Fibroblast of skin of left biceps (primary cell): ENCODE measurements around the gene BCL2L2.

Source experiments
- DNase-seq, 2 experiments: peaks; one replicate each; pipeline ENCODE4 v3.0.0-alpha.2; 2013; ENCODE audit warnings: low read depth in 2 of 2

The BCL2L2 gene

GRCh38 chr14:23299986-23300686 is 6.5 kb upstream of the BCL2L2 start:
- no peak for DNase-seq

DNA sequence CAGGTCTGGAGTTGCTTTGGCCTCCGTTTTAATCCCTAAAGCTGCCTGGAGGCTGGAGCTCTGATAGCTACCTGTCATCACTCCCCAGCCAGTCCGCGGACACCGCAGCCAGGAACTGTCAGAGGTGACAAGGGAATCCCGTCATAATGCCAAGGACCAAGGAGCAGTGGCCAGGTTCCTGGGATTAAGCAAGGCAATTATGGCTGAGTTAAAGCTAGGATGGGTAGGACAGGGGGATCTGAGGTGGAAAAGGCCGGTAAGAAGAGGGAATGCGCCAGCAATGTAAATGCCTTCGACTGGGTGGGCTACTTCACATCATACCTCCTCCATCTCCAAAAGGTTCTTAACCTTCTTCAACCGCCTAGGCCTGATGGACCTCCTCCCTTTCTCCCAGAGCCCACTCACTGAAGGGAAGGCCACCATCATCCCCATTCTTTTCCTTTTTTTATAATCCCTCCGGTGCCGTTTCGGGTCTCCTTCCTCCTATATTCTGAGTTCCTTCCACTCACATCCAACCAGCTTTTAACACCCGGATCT is 5.9 kb upstream of the BCL2L2 start:
- DNase-seq = no peak

DNA sequence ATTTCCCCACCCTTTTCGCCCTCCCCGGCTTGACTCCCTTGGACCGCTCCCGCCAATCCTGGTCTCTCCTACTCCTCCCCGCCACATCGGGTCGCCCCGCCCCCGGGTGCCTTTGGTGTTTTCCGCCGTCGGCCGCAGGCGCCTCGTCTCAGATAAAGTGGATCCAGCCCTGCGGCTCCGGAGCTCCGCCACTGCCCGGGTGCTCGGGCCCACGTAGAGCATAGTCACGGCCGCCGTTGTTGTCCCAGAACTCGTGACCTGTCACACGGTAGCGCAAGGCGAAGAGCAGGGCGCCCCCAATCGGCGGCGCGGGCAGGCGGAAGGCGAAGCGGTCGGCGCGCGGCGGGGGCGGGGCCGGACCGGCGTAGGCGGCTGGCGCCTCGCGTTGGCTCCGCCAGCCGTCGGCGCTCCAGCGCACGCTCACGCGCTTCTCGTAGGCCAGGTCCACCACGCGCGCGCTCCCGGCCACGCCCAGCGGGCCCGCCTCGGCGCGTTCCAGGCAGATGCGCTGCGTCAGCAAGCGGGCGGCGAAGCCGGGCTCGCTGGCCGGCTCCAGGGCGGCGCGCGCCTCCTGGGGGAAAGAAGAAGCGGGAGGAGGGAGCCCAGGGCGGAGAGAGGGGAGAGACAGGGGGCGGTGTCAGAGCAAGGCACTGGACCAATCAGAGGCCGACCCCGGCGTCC is 5.2 kb upstream of the BCL2L2 start:
- DNase-seq = peak; percentile 97 to 98

DNA sequence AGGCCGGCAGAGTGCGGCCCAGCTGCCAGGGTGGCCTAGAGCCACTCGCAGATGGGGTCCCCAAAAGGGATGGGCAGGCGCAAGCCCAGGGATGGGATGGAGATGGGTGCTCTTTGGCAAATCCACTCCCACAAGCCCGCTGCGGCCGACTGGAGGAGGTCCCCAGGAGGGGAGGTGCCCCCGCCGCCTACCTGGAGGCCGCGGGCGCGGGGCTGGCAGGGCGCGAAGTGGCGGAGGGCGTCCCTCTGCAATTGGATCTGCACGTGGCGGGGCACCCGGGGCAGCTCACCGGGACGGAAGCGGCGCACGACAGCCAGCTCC is 4.7 kb upstream of the BCL2L2 start:
- DNase-seq = no peak

GRCh38 chr14:23302290-23303225 is 4.1 kb upstream of the BCL2L2 start, which contains the start of gene PPP1R3E:
Gene PPP1R3E (minus strand): TSS chr14:23302859. CDS start chr14:23302576, 283 bp downstream.
- DNase-seq = no peak

DNA sequence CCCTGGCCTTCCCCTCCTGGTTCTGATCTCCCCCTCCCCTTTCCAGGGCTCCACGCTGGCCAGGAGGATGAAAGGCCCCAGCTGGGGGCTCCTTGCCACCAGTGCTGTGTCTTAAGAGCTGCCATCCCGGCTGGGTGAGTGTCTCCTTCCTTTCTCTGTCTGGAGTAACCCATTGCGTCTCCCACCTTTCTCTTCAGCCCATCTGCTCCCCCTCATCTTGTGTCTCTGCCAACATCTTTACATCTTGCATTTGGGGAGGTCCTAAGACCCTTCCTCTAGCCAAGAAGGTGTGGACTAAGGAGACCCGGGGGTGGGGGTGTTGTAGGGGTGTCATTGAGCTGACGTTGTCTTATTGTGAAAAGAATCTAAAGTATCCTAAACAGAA is 505 bp downstream of the BCL2L2 start:
- no peak for DNase-seq

GRCh38 chr14:23307687-23308644 is 1.3 kb downstream of the BCL2L2 start:
- no peak for DNase-seq

GRCh38 chr14:23308721-23309445 is 2.2 kb downstream of the BCL2L2 start:
- DNase-seq = no peak

DNA sequence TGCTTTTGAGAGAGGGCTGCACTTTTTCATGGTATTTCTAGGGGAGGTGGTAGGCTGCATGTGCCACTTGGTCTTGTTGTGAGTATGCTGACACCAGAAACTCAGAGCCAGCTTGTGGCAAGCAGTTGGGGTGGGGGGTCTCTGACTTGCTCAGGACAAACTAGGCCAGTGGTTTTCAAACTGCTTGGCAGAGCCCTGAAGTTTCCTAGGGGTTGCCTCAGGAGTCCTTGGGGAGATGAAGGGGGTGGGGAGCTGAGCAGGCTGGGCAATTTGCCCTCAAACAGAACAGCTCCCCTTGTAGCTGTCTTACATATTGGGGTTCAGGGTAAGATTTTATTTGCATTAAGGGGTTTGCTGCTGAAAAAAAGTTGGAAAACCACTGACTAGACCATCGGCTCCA is 3.9 kb downstream of the BCL2L2 start:
- DNase-seq = no peak

- no peak for DNase-seq
Measured at GRCh38 chr14:23316300-23316699, 9.7 kb downstream of the BCL2L2 start.

DNA sequence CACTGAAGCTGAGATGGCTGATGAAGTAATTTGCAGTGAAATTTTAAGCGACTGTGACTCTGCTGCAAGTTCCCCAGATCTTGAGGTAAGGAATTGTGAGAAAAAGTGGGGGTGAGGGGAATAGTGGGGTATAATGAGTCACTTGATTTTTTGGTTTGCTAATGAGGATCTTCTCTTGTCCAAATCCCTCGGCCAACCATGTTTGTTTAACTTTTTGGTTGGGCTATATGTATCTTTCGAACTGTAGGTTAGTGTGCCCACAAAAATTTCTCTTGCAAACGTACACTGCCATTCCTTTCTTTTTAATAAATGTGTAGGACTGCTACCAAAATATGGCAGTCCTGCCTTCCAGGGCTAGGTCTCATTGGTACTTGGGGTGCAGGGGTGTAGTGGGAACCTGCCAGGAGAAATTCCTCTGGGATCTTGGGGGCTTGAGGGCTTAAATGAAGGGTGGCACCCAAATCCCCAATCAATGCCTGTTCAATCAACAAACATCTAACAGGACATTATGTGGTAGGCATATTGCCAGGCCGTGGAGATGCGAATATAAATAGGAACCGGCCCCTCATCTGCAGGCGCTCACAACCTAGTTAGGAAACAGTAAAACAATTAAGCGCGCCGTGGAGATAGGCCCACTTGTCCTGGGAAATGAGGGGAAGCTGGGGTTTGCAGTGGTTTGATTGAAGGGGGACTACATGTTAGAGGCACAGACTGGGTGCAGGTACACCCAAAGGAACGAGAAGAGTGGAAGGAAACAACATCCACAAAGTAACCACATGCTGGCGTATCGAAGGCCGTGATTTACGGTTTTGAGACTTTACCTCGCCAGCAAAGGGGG is 13.3 kb downstream of the BCL2L2 start:
- DNase-seq = no peak

GRCh38 chr14:23320584-23321571 is 14.2 kb downstream of the BCL2L2 start, which contains the start of gene PABPN1:
Gene PABPN1 (plus strand): TSS chr14:23321457. CDS start chr14:23321470, 13 bp downstream.
- DNase-seq = peak; percentile 100

DNA sequence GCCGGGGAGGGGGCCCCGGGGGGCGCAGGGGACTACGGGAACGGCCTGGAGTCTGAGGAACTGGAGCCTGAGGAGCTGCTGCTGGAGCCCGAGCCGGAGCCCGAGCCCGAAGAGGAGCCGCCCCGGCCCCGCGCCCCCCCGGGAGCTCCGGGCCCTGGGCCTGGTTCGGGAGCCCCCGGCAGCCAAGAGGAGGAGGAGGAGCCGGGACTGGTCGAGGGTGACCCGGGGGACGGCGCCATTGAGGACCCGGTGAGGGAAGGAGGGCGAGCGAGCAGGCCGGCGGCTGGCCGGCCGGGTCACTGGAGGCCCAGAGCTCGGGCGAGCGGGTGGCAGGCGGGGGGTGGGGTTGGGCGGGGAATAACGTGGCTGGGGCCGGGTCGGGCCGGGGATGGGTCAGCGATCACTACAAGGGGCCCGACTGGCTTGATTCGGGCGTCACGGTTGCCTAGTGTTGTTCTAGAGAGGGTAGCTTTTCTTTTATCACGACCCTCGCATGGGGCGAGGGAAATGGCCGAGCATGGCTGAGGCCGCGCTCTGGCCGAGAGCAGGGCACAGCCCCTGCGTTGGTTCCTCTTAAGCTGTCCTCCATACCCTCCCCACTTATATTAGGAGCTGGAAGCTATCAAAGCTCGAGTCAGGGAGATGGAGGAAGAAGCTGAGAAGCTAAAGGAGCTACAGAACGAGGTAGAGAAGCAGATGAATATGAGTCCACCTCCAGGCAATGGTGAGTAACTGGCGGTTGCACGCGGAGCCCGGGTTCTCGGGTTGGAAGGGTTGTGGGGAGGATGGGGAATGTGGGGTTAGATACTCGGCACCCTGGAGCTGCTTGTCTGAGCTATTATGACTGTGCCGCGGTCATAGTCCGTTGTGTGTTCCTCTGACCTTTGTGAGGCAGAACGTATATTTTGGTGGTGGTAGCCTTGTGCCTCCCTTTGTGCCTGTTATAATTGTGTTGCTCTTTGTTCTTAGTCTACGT is 15.2 kb downstream of the BCL2L2 start:
- no peak for DNase-seq

DNA sequence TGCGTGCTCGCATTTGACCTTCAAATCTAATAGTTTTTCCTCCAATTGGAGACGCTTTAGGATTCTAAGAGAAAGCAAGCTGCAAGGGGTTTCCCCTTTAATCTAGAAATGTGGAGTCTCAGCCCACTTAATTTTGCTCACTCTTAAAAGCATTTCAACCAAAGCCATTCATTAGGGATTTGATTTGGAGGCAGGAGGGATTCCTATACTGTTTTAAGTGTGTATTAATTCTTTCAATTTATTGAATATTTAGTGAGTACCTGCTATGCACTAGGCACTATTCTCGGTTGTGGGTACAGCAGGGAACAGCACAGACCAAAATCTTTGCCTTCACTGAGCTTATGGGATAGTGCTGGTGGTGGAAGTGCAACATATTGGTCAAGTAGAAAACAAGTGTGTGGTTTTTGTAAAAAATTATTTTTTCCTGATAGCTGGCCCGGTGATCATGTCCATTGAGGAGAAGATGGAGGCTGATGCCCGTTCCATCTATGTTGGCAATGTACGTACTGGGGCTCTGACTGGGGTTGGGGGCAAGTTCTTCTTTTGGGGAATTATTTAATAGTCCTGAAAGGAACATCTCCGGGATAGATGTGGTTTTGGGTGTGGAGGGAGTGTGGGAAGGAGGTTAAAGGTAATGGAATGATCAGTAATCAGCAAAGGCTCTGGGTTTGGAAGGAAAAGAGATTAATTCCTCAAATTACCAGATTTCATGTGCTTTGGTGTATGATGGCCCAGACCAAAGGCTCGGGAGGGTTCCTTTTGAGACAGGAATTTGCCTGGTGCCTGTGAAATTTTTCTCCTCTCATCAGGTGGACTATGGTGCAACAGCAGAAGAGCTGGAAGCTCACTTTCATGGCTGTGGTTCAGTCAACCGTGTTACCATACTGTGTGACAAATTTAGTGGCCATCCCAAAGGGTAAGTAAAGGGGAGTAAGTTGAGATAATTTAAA is 16.2 kb downstream of the BCL2L2 start:
- no peak for DNase-seq

GRCh38 chr14:23323838-23324454 is 17.3 kb downstream of the BCL2L2 start:
- no peak for DNase-seq
